ENCODE data around the gene OR2G2. TPM values are rescaled to one million over a fixed set of nuclear protein-coding genes. Genes with fewer than 3 reads are reported as not detected.

OR2G2 gene
- not detected for total RNA-seq

- DNase-seq, result no peak
These were observed at the start of gene OR2G2 for GRCh38 chr1:247588060-247588459. TSS of gene OR2G2 (plus strand) at chr1:247588360. CDS start at chr1:247588360, 0 bp downstream.

GRCh38 chr1:247538561-247538960 is 49.6 kb upstream of the OR2G2 start:
- DNase-seq, result no peak

GRCh38 chr1:247539215-247539614 is 48.9 kb upstream of the OR2G2 start:
- no peak for DNase-seq

- no peak for DNase-seq
These were observed 47.6 kb upstream of the OR2G2 start for GRCh38 chr1:247540581-247540980.

GRCh38 chr1:247542811-247543210 is 45.3 kb upstream of the OR2G2 start:
- no peak for DNase-seq

- no peak for DNase-seq
These were observed 40.1 kb upstream of the OR2G2 start for GRCh38 chr1:247548092-247548491.

- DNase-seq, result no peak
These were observed 39.4 kb upstream of the OR2G2 start, which contains the start of gene GCSAML for GRCh38 chr1:247548769-247549182. TSS of gene GCSAML (plus strand) at chr1:247549134. CDS start at chr1:247549192, 58 bp downstream.

- no peak for DNase-seq
These were observed 36.4 kb upstream of the OR2G2 start for GRCh38 chr1:247551721-247552120.

- DNase-seq, result no peak
These were observed 35.9 kb upstream of the OR2G2 start for GRCh38 chr1:247552231-247552630.

- no peak for DNase-seq
These were observed 30.1 kb upstream of the OR2G2 start for GRCh38 chr1:247557926-247558674.

- no peak for DNase-seq
These were observed 26.4 kb upstream of the OR2G2 start for GRCh38 chr1:247561711-247562110.

- DNase-seq, result no peak
These were observed 26.0 kb upstream of the OR2G2 start for GRCh38 chr1:247562198-247562597.

GRCh38 chr1:247574236-247574635 is 13.9 kb upstream of the OR2G2 start:
- DNase-seq, result no peak

- no peak for DNase-seq
These were observed 13.5 kb upstream of the OR2G2 start for GRCh38 chr1:247574664-247575063.

GRCh38 chr1:247576514-247576913 is 11.6 kb upstream of the OR2G2 start:
- no peak for DNase-seq

- no peak for DNase-seq
These were observed 9.2 kb upstream of the OR2G2 start for GRCh38 chr1:247578946-247579460.

GRCh38 chr1:247605286-247605685 is 17.1 kb downstream of the OR2G2 start, which contains the start of gene OR2G3:
TSS of gene OR2G3 (plus strand) at chr1:247605586. CDS start at chr1:247605586, 0 bp downstream.
- no peak for DNase-seq

GRCh38 chr1:247613405-247613804 is 25.2 kb downstream of the OR2G2 start:
- DNase-seq, result no peak

GRCh38 chr1:247614625-247615024 is 26.5 kb downstream of the OR2G2 start:
- DNase-seq, result no peak

GRCh38 chr1:247627951-247628350 is 39.8 kb downstream of the OR2G2 start:
- no peak for DNase-seq

GRCh38 chr1:247638011-247638410 is 49.9 kb downstream of the OR2G2 start:
- DNase-seq, result no peak

- DNase-seq, result no peak
These were observed 50.6 kb downstream of the OR2G2 start for GRCh38 chr1:247638781-247639180.
